Left hindlimb (tissue), 1 donor: ENCODE data around the gene SET.

Experiments used
- DNase-seq: peaks from one replicate; pipeline ENCODE4 v3.0.0-alpha.2; 2018

Gene SET

DNA sequence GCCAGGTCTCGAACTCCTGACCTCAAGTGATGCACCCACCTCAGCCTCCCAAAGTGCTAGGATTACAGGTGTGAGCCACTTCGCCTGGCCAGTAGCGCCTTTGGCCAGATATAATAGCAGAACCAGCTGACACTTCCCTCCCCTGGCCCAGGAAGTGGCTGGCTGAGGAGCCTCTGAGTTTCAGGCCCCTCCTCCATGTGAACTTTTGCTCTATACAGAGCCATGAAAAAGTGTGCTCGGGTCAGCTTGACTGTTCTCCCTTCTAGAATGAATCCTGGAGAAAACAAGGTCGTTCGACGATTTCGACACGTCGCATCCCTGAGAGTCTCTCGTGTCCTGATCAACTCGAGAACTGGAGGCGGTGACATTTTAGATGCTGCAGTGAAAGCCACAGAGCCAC lies 43.6 kb downstream of the SET start:
- DNase-seq = no peak

DNA sequence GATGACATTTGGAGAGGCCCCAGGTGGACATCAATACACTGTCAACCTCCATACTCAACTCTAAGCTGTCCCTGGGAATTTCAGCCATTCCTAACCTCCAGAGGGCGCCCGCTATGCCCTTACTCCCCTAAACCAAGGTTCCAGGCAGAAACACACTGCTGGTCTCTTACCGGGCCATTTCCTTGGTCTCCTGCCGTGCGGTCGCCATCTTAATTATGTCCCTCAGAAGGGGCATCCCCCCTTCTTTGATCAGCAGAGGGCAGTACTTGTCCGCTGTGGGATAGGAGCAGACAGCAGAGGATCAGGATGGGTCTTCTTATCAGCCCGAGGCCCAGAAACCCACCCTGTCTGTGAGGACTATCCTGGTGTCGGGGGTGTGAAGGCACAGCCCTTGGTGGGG lies 44.2 kb downstream of the SET start:
- DNase-seq = peak; percentile 73

- DNase-seq = no peak
Observed at GRCh38 chr9:128735373-128735772, 46.4 kb downstream of the SET start.

DNA sequence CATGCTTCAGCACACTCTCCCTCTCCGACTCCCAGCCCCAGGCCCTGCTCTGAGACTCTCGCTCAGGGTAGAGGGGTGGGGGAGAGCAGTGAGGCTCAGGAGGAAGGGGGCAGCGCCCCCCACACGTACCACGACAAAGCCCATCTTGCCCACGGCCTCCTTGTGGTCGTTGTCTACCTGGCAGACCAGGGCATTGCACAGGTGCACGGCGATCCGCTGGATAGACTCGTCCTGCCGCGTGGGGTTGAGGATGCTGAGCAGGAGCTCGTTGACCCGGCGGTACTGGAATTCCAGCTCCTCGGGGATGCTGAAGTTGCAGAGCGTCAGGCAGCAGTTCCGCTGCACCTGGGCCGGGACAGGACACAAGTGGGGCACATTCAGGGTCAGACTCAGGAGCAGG lies 53.4 kb downstream of the SET start:
- peak; percentile 31 for DNase-seq

- no peak for DNase-seq
Observed at GRCh38 chr9:128743421-128743820, 54.4 kb downstream of the SET start.
